K562 (cell line): ENCODE measurements around the gene AGAP1. TPM values are rescaled to one million over a fixed set of nuclear protein-coding genes. Genes with fewer than 3 reads are reported as not detected.

ENCODE experiments used
- ATAC-seq: fragments of 200-7000 bp; cut with Tn5 transposase; 3 replicates; pipeline ENCODE4 v1.9.1; 2020; ENCODE audit warnings: moderate library complexity
- BruUV-seq: library from RNA; stranded (reverse); fragments of 400-500 nt; replicated peaks from 2 replicates; lab custom pipeline; 2021; lab: Mats Ljungman, UMichigan
- CTCF ChIA-PET: fragments of 300-600 bp; formaldehyde crosslinking; extraction: SDS; loops from one replicate; lab custom pipeline; 2021; ENCODE audit warnings: low intra/inter-chr PET ratio; lab: Yijun Ruan, JAX
- POLR2A ChIA-PET: fragments of 300-600, 350-650 bp; sonication (Branson Sonifier 250); formaldehyde crosslinking; extraction: SDS; loops from one replicate; lab custom pipeline; 2021; ENCODE audit warnings: antibody characterized with exemption, inconsistent platforms; lab: Yijun Ruan, JAX
- DNase-seq, 4 experiments: peaks; one replicate each; pipeline versions ENCODE4 v3.0.0 to v3.0.0-alpha.2; 2011 to 2018; ENCODE audit warnings: low spot score in 3 of 4, mixed read lengths in 3 of 4; ENCODE audit errors: extremely low read depth in 1 of 4
- FAIRE-seq: peaks from 2 replicates; lab custom pipeline; 2011; peaks lifted over from hg19 to GRCh38; lab: Jason Lieb, UNC
- H2AFZ ChIP-seq: 2 replicates; pipeline ENCODE4 v1.6.0; 2011; ENCODE audit warnings: low read depth, low read length, control low read depth, inconsistent platforms
- H3K27ac ChIP-seq: fragments of 200-600 bp; 3 replicates; pipeline ENCODE4 v1.8.0; 2011; ENCODE audit warnings: low read depth, mild to moderate bottlenecking, control low read depth, inconsistent platforms, low read length, moderate library complexity, mixed read lengths; ENCODE audit errors: extremely low read depth
- H3K27me3 ChIP-seq, 2 experiments: fragments of 300-600 bp in 1 of 2; 2 replicates in 1 of 2; 3 replicates in 1 of 2; pipeline versions ENCODE4 v1.6.0 to v1.8.0; 2011; ENCODE audit warnings: inconsistent platforms in 2 of 2, low read length in 2 of 2, mild to moderate bottlenecking in 1 of 2, mixed read lengths in 1 of 2, moderate library complexity in 1 of 2; ENCODE audit not compliant: control insufficient read depth in 2 of 2, insufficient read depth in 2 of 2
- H3K36me3 ChIP-seq: fragments of 300-600 bp; 3 replicates; pipeline ENCODE4 v1.8.0; 2011; ENCODE audit warnings: mild to moderate bottlenecking, low read length, inconsistent platforms; ENCODE audit not compliant: control insufficient read depth, insufficient read depth
- H3K4me1 ChIP-seq, 2 experiments: fragments of 200-600 bp in 1 of 2; replicated peaks in 1 of 2; 2 replicates in 1 of 2; 3 replicates in 1 of 2; pipeline versions ENCODE4 v1.5.1 to v1.8.0; 2011; ENCODE audit warnings: inconsistent platforms in 2 of 2, low read length in 2 of 2, mild to moderate bottlenecking in 1 of 2, mixed read lengths in 1 of 2, moderate library complexity in 1 of 2; ENCODE audit not compliant: control insufficient read depth in 2 of 2, insufficient read depth in 2 of 2
- H3K4me2 ChIP-seq: 2 replicates; pipeline ENCODE4 v1.6.1; 2011; ENCODE audit warnings: low read length, control low read depth, inconsistent platforms, mixed read lengths; ENCODE audit not compliant: insufficient read depth
- H3K4me3 ChIP-seq: fragments of 200-600 bp; sonication (generic), shearing (Covaris generic); 2 replicates; pipeline ENCODE4 v1.5.1; 2016; ENCODE audit warnings: control low read depth, inconsistent platforms
- H3K79me2 ChIP-seq: fragments of 200-600 bp; 3 replicates; pipeline ENCODE4 v1.8.0; 2011; ENCODE audit warnings: low read length, inconsistent platforms; ENCODE audit not compliant: control insufficient read depth, insufficient read depth
- H3K9ac ChIP-seq, 2 experiments: 2 replicates each; pipeline versions ENCODE4 v1.6.0 to v1.6.1; 2011; ENCODE audit warnings: low read depth in 2 of 2, low read length in 2 of 2, control low read depth in 1 of 2, inconsistent platforms in 1 of 2, mild to moderate bottlenecking in 1 of 2, mixed read lengths in 1 of 2; ENCODE audit not compliant: insufficient read depth in 1 of 2
- H3K9me1 ChIP-seq: one replicate; pipeline ENCODE4 v1.6.0; 2011; ENCODE audit warnings: inconsistent platforms, mild to moderate bottlenecking, low read length, moderate library complexity; ENCODE audit not compliant: control insufficient read depth, insufficient read depth
- H3K9me3 ChIP-seq: replicated peaks from 2 replicates; pipeline ENCODE4 v1.5.1; 2011; ENCODE audit warnings: low read depth, low read length, inconsistent platforms; ENCODE audit not compliant: control insufficient read depth, insufficient read depth
- H4K20me1 ChIP-seq: replicated peaks from 2 replicates; pipeline ENCODE4 v1.6.1; 2011; ENCODE audit warnings: low read length, inconsistent platforms, mixed read lengths; ENCODE audit not compliant: control insufficient read depth, insufficient read depth
- HOXB6 ChIP-seq: fragments of 250-450 bp; sonication (Bioruptor Pico); IDR thresholded peaks from 2 replicates; pipeline ENCODE4 v1.5.1; 2022; ENCODE audit warnings: mild to moderate bottlenecking, borderline replicate concordance
- MAFK ChIP-seq: IDR thresholded peaks from 2 replicates; pipeline ENCODE4 v1.6.1; 2011; ENCODE audit warnings: low read length, improper control_type of control experiment
- MECOM ChIP-seq: fragments of 250-450 bp; sonication (Bioruptor Pico); IDR thresholded peaks from 2 replicates; pipeline ENCODE4 v1.8.0; 2022; ENCODE audit warnings: inconsistent platforms
- SETDB1 ChIP-seq: IDR thresholded peaks from one replicate; pipeline ENCODE4 v1.6.1; 2012; ENCODE audit warnings: low read length, control low read depth, inconsistent platforms
- SNIP1 ChIP-seq: fragments of 450-650 bp; IDR thresholded peaks from 2 replicates; pipeline ENCODE4 v1.7.1; 2017; ENCODE audit warnings: low read depth, mild to moderate bottlenecking
- ZBTB12 ChIP-seq: fragments of 250-450 bp; sonication (Bioruptor Pico); IDR thresholded peaks from 2 replicates; pipeline ENCODE4 v1.4.0; 2020
- ZBTB33 ChIP-seq: sonication (generic); formaldehyde crosslinking; IDR thresholded peaks from 2 replicates; pipeline ENCODE4 v1.8.1; 2023; ENCODE audit warnings: mild to moderate bottlenecking, missing genetic modification reagents
- ZNF507 ChIP-seq: conservative IDR thresholded peaks from 2 replicates; pipeline ENCODE4 v1.6.1; 2017; ENCODE audit warnings: missing genetic modification characterization, missing compliant biosample characterization
- whole genome bisulfite sequencing: fragments of 100-300 bp; shearing (Covaris generic); methylation state at CpG from one replicate; pipeline ENCODE4 v1.1.6; 2016; ENCODE audit warnings: low coverage, mixed read lengths; ENCODE audit not compliant: insufficient coverage; ENCODE audit errors: missing lambda C conversion rate; 5-methylcytosine and 5-hydroxymethylcytosine counted together
- in situ Hi-C: fragments of 300-500 bp; cut with MboI; formaldehyde crosslinking; loops from 4 replicates; pipeline ENCODE4 v1.15.0; 2018; ENCODE audit warnings: inconsistent platforms, mixed read lengths
- intact Hi-C: fragments of 100-400 bp; cut with micrococcal nuclease; formaldehyde crosslinking; loops from 2 replicates; pipeline ENCODE4 v1.14.2; 2022
- polyA plus RNA-seq, 8 experiments: library from polyadenylated mRNA; depleted of rRNA in 4 of 8; stranded (reverse) in 5 of 8; unstranded in 3 of 8; fragments of >200 nt; fragmentation: Nextera tagmentation in 2 of 8; fragmentation: Illumina TruSeq in 1 of 8; extraction: Ambion mirVana in 2 of 8; extraction: Trizol in 1 of 8; gene quantifications; 2 replicates each; pipeline versions ENCODE4 v1.2.1 to v1.2.3, GENCODE V29; 2011 to 2014; ENCODE audit warnings: inconsistent platforms in 1 of 8, missing spikeins in 1 of 8
- total RNA-seq, 7 experiments: library from RNA; depleted of rRNA in 6 of 7; stranded (reverse); fragments of >200 nt in 6 of 7; fragmentation: Illumina TruSeq in 2 of 7; extraction: Trizol in 2 of 7; gene quantifications; 2 replicates each; pipeline versions ENCODE4 v1.2.1 to v1.2.3, GENCODE V29; 2011 to 2021; ENCODE audit warnings: low replicate concordance in 1 of 7
- TF ChIP-seq, protein P1 (sequence below): IDR thresholded peaks from 3 replicates; pipeline ENCODE4 v1.6.1; 2011; ENCODE audit warnings: borderline replicate concordance, mild to moderate bottlenecking, moderate library complexity; ENCODE audit not compliant: insufficient read length; ENCODE audit errors: extremely low read depth
- TF ChIP-seq, protein P2 (sequence below), 2 experiments: fragments of 450-650 bp in 1 of 2; IDR thresholded peaks; 2 replicates each; pipeline ENCODE4 v1.6.1; 2011 to 2017; ENCODE audit warnings: low read depth in 2 of 2, antibody characterized with exemption in 1 of 2, borderline replicate concordance in 1 of 2, low read length in 1 of 2, mild to moderate bottlenecking in 1 of 2, mixed read lengths in 1 of 2; ENCODE audit not compliant: control insufficient read depth in 1 of 2
- TF ChIP-seq, protein P3 (sequence below): sonication (generic); formaldehyde crosslinking; IDR thresholded peaks from 2 replicates; pipeline ENCODE4 v1.8.1; 2023; ENCODE audit warnings: mild to moderate bottlenecking, missing genetic modification reagents

The AGAP1 gene
- total and polyA plus RNA-seq, 9 of the 15 experiments (the other 6 are each of a cell fraction or from before 2014, with no cell fraction given) = 1.3 to 24.0 (median 10.6) TPM

- no peak for TF ChIP-seq HOXB6 (CRISPR knock-in tag)
- TF ChIP-seq, protein P1, sequence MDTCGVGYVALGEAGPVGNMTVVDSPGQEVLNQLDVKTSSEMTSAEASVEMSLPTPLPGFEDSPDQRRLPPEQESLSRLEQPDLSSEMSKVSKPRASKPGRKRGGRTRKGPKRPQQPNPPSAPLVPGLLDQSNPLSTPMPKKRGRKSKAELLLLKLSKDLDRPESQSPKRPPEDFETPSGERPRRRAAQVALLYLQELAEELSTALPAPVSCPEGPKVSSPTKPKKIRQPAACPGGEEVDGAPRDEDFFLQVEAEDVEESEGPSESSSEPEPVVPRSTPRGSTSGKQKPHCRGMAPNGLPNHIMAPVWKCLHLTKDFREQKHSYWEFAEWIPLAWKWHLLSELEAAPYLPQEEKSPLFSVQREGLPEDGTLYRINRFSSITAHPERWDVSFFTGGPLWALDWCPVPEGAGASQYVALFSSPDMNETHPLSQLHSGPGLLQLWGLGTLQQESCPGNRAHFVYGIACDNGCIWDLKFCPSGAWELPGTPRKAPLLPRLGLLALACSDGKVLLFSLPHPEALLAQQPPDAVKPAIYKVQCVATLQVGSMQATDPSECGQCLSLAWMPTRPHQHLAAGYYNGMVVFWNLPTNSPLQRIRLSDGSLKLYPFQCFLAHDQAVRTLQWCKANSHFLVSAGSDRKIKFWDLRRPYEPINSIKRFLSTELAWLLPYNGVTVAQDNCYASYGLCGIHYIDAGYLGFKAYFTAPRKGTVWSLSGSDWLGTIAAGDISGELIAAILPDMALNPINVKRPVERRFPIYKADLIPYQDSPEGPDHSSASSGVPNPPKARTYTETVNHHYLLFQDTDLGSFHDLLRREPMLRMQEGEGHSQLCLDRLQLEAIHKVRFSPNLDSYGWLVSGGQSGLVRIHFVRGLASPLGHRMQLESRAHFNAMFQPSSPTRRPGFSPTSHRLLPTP = no peak
- TF ChIP-seq MECOM (CRISPR knock-in tag) = no peak
- no peak for TF ChIP-seq ZBTB33 (CRISPR knock-in tag)
- TF ChIP-seq SETDB1 = no peak
- no peak for TF ChIP-seq ZNF507 (tag)
- TF ChIP-seq SNIP1 = no peak
- TF ChIP-seq ZBTB12 (CRISPR knock-in tag) = no peak
- TF ChIP-seq, protein P2, sequence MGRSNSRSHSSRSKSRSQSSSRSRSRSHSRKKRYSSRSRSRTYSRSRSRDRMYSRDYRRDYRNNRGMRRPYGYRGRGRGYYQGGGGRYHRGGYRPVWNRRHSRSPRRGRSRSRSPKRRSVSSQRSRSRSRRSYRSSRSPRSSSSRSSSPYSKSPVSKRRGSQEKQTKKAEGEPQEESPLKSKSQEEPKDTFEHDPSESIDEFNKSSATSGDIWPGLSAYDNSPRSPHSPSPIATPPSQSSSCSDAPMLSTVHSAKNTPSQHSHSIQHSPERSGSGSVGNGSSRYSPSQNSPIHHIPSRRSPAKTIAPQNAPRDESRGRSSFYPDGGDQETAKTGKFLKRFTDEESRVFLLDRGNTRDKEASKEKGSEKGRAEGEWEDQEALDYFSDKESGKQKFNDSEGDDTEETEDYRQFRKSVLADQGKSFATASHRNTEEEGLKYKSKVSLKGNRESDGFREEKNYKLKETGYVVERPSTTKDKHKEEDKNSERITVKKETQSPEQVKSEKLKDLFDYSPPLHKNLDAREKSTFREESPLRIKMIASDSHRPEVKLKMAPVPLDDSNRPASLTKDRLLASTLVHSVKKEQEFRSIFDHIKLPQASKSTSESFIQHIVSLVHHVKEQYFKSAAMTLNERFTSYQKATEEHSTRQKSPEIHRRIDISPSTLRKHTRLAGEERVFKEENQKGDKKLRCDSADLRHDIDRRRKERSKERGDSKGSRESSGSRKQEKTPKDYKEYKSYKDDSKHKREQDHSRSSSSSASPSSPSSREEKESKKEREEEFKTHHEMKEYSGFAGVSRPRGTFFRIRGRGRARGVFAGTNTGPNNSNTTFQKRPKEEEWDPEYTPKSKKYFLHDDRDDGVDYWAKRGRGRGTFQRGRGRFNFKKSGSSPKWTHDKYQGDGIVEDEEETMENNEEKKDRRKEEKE (IDR thresholded peaks at IDR 0.05; ENCODE audit: borderline replicate concordance in 1 of 2, control insufficient read depth in 1 of 2, low read depth in 2 of 2, low read length in 1 of 2) = no peak
- TF ChIP-seq MAFK = no peak
- TF ChIP-seq, protein P3, sequence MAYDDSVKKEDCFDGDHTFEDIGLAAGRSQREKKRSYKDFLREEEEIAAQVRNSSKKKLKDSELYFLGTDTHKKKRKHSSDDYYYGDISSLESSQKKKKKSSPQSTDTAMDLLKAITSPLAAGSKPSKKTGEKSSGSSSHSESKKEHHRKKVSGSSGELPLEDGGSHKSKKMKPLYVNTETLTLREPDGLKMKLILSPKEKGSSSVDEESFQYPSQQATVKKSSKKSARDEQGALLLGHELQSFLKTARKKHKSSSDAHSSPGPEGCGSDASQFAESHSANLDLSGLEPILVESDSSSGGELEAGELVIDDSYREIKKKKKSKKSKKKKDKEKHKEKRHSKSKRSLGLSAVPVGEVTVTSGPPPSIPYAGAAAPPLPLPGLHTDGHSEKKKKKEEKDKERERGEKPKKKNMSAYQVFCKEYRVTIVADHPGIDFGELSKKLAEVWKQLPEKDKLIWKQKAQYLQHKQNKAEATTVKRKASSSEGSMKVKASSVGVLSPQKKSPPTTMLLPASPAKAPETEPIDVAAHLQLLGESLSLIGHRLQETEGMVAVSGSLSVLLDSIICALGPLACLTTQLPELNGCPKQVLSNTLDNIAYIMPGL (CRISPR knock-in tag) = no peak
- Histone ChIP-seq H2AFZ (no peak overlapping the region), H3K4me3 (no peak overlapping the region), H3K4me2 (no peak overlapping the region), H4K20me1 (peaks cover 42% of the 10 kb centered on the region), H3K9me3 (no peaks in the 10 kb centered on the region), H3K27me3 (no peaks in the 10 kb centered on the region), H3K79me2 (peaks cover 73% of the 10 kb centered on the region), H3K27ac (no peak overlapping the region), H3K9ac (no peak overlapping the region), H3K36me3 (no peaks in the 10 kb centered on the region), H3K9me1 (peaks cover 5% of the 10 kb centered on the region), H3K4me1 (peaks cover 0 to 10% of the 10 kb centered on the region in 2 experiments; a peak in 2 of 5 replicates)
- 50% methylated on average over 3 of the region's 3 CpGs for WGBS
- BruUV-seq = no TSS peak
- FAIRE-seq (no peak), DNase-seq (no peak), ATAC-seq (no peak)
- ChIA-PET POLR2A (no interaction called here), CTCF (no interaction called here)
- in situ Hi-C loops = no loop called here
- intact Hi-C loops = no loop called here
Measured at GRCh38 chr2:235546151-235546435, 52.2 kb downstream of the AGAP1 start.
